Measurements from ENCODE around the gene FAM20C.
"Not testable (repeated sequence)": the region's sequence is repeated elsewhere in the genome, so short reads cannot be mapped to it uniquely, and the experiment has no call there.

FAM20C gene

GRCh38 chr7:205115-206010, 13.0 kb downstream of the FAM20C start:
- Histone ChIP-seq H3K36me3 (peaks cover 38 to 86% (median 72%) of the 10 kb centered on the region in 3 donors), H3K4me3 (no peak overlapping the region), H3K27me3 (no peaks in the 10 kb centered on the region), H3K27ac (no peak overlapping the region), H3K4me1 (no peaks in the 10 kb centered on the region), H3K9me3 (no peaks in the 10 kb centered on the region)
- intact Hi-C loops (cut with DNase I; ENCODE audit: low total_unique reads): no loop called here
- peak in 1 of 2 donors; percentile 82 for DNase-seq
- TF ChIP-seq CTCF (IDR thresholded peaks at IDR 0.05): no peak

- H3K4me3 ChIP-seq; DNase-seq; H3K4me1 ChIP-seq; intact Hi-C loops (cut with DNase I; ENCODE audit: low total_unique reads); H3K9me3 ChIP-seq; H3K27ac ChIP-seq; H3K27me3 ChIP-seq: not testable (repeated sequence)
- H3K36me3 ChIP-seq: peaks cover 42 to 86% (median 71%) of the 10 kb centered on the region in 3 donors
Measured at GRCh38 chr7:206351-206750, 14.0 kb downstream of the FAM20C start.

GRCh38 chr7:207418-208129, 15.2 kb downstream of the FAM20C start:
- Histone ChIP-seq H3K27ac (no peak overlapping the region), H3K4me3 (no peak overlapping the region), H3K4me1 (no peaks in the 10 kb centered on the region), H3K27me3 (no peaks in the 10 kb centered on the region), H3K36me3 (peaks cover 42 to 89% (median 71%) of the 10 kb centered on the region in 3 donors), H3K9me3 (no peaks in the 10 kb centered on the region)
- TF ChIP-seq CTCF (IDR thresholded peaks at IDR 0.05): no peak
- intact Hi-C loops (cut with DNase I; ENCODE audit: low total_unique reads): no loop called here
- DNase-seq: no peak

GRCh38 chr7:208130-208673, 15.8 kb downstream of the FAM20C start:
- peaks cover 37 to 89% (median 64%) of the 10 kb centered on the region in 3 donors for H3K36me3 ChIP-seq
- TF ChIP-seq CTCF (IDR thresholded peaks at IDR 0.05): no peak

GRCh38 chr7:208816-209215, 16.4 kb downstream of the FAM20C start:
- intact Hi-C loops (cut with DNase I; ENCODE audit: low total_unique reads): no loop called here
- no peaks in the 10 kb centered on the region for H3K9me3 ChIP-seq
- no peak overlapping the region for H3K4me3 ChIP-seq
- no peak for TF ChIP-seq CTCF (IDR thresholded peaks at IDR 0.05)
- DNase-seq: no peak
- no peaks in the 10 kb centered on the region for H3K4me1 ChIP-seq
- H3K27me3 ChIP-seq: no peaks in the 10 kb centered on the region
- H3K36me3 ChIP-seq: peaks cover 37 to 88% (median 62%) of the 10 kb centered on the region in 3 donors
- H3K27ac ChIP-seq: no peak overlapping the region

More at GRCh38 chr7:208130-208673, 15.8 kb downstream of the FAM20C start:
- H3K4me1 ChIP-seq: no peaks in the 10 kb centered on the region
- intact Hi-C loops (cut with DNase I; ENCODE audit: low total_unique reads): no loop called here
- no peak overlapping the region for H3K27ac ChIP-seq
- no peaks in the 10 kb centered on the region for H3K9me3 ChIP-seq
- no peak overlapping the region for H3K4me3 ChIP-seq
- no peaks in the 10 kb centered on the region for H3K27me3 ChIP-seq
- DNase-seq: no peak

Data from tibial artery (tissue), 4 donors.